HepG2 (cell line): ENCODE data around the gene NR2F6. TPM values are rescaled to one million over a fixed set of nuclear protein-coding genes. Genes with fewer than 3 reads are reported as not detected.

Experiments used
- ATAC-seq: fragments of 200-7000 bp; cut with Tn5 transposase; 3 replicates; pipeline ENCODE4 v1.9.1; 2020; ENCODE audit warnings: mild to moderate bottlenecking, moderate library complexity
- BruUV-seq: library from RNA; stranded (reverse); fragments of 400-500 nt; replicated peaks from 2 replicates; lab custom pipeline; 2021; lab: Mats Ljungman, UMichigan
- CTCF ChIA-PET: fragments of 300-600 bp; formaldehyde crosslinking; extraction: SDS; loops from one replicate; lab custom pipeline; 2021; ENCODE audit warnings: low total read pairs, inconsistent platforms, low intra/inter-chr PET ratio; lab: Yijun Ruan, JAX
- POLR2A ChIA-PET: fragments of 350-600 bp; sonication (Branson Sonifier 250); formaldehyde crosslinking; loops from one replicate; lab custom pipeline; 2020; ENCODE audit warnings: antibody characterized with exemption, inconsistent platforms; lab: Yijun Ruan, JAX
- DNase-seq: peaks from one replicate; pipeline ENCODE4 v3.0.0-alpha.2; 2015; ENCODE audit warnings: low spot score
- FAIRE-seq: peaks from 3 replicates; lab custom pipeline; 2011; peaks lifted over from hg19 to GRCh38; lab: Jason Lieb, UNC
- H2AFZ ChIP-seq: one replicate; pipeline ENCODE4 v1.6.1; 2011; ENCODE audit warnings: low read length, inconsistent platforms
- H3K27ac ChIP-seq: fragments of 300-600 bp; 3 replicates; pipeline ENCODE4 v1.8.0; 2011; ENCODE audit warnings: mixed run types, mild to moderate bottlenecking, mixed read lengths, low read length, inconsistent platforms; ENCODE audit not compliant: insufficient read depth; ENCODE audit errors: extremely low read length
- H3K27me3 ChIP-seq, 2 experiments: fragments of 200-600 bp in 1 of 2; 2 replicates in 1 of 2; 3 replicates in 1 of 2; pipeline versions ENCODE4 v1.6.0 to v1.8.0; 2011; ENCODE audit warnings: low read length in 2 of 2, mild to moderate bottlenecking in 2 of 2, moderate library complexity in 2 of 2, inconsistent platforms in 1 of 2; ENCODE audit not compliant: insufficient read depth in 2 of 2, control insufficient read depth in 1 of 2
- H3K36me3 ChIP-seq, 2 experiments: fragments of 200-600 bp in 1 of 2; replicated peaks in 1 of 2; 2 replicates in 1 of 2; 3 replicates in 1 of 2; pipeline versions ENCODE4 v1.5.1 to v1.8.0; 2011; ENCODE audit warnings: low read length in 2 of 2, inconsistent platforms in 1 of 2; ENCODE audit not compliant: insufficient read depth in 2 of 2, control insufficient read depth in 1 of 2
- H3K4me1 ChIP-seq: 2 replicates; pipeline ENCODE4 v1.5.1; 2012; ENCODE audit warnings: low read length, inconsistent platforms; ENCODE audit not compliant: insufficient read depth
- H3K4me2 ChIP-seq: 2 replicates; pipeline ENCODE4 v1.6.0; 2011; ENCODE audit warnings: low read depth, low read length, inconsistent platforms
- H3K4me3 ChIP-seq, 3 experiments: fragments of 200-600 bp in 1 of 3; sonication (generic), shearing (Covaris generic) in 1 of 3; replicated peaks in 1 of 3; 2 replicates each; pipeline ENCODE4 v1.5.1; 2011 to 2016; ENCODE audit warnings: low read length in 3 of 3, inconsistent platforms in 2 of 3, low read depth in 2 of 3, mild to moderate bottlenecking in 2 of 3, control low read depth in 1 of 3, mixed read lengths in 1 of 3; ENCODE audit not compliant: insufficient read depth in 1 of 3
- H3K79me2 ChIP-seq: one replicate; pipeline ENCODE4 v1.6.1; 2011; ENCODE audit warnings: low read length, inconsistent platforms; ENCODE audit not compliant: insufficient read depth
- H3K9ac ChIP-seq: 2 replicates; pipeline ENCODE4 v1.6.0; 2011; ENCODE audit warnings: mild to moderate bottlenecking, low read depth, low read length, inconsistent platforms; ENCODE audit not compliant: insufficient read depth
- H3K9me3 ChIP-seq: 2 replicates; pipeline ENCODE4 v1.5.1; 2012; ENCODE audit warnings: mild to moderate bottlenecking, low read length
- H4K20me1 ChIP-seq: 2 replicates; pipeline ENCODE4 v1.6.0; 2011; ENCODE audit warnings: inconsistent platforms, mild to moderate bottlenecking, low read length, moderate library complexity; ENCODE audit not compliant: insufficient read depth
- GTF3A ChIP-seq: sonication (generic); formaldehyde crosslinking; conservative IDR thresholded peaks from 2 replicates; pipeline ENCODE4 v1.4.0; 2020; ENCODE audit warnings: mild to moderate bottlenecking, missing genetic modification reagents
- HOXA7 ChIP-seq: sonication (generic); formaldehyde crosslinking; IDR thresholded peaks from 2 replicates; pipeline ENCODE4 v1.8.1; 2022; ENCODE audit warnings: mild to moderate bottlenecking, missing genetic modification reagents, moderate library complexity
- IRF2 ChIP-seq: IDR thresholded peaks from 2 replicates; pipeline ENCODE4 v1.6.1; 2018; ENCODE audit warnings: missing genetic modification reagents, missing compliant biosample characterization
- ZNF17 ChIP-seq: sonication (generic); formaldehyde crosslinking; IDR thresholded peaks from 2 replicates; pipeline ENCODE4 v1.5.0; 2020; ENCODE audit warnings: mild to moderate bottlenecking, missing genetic modification reagents
- ZNF619 ChIP-seq: sonication (generic); formaldehyde crosslinking; IDR thresholded peaks from 2 replicates; pipeline ENCODE4 v1.4.0; 2020; ENCODE audit warnings: mild to moderate bottlenecking, missing genetic modification reagents
- WGBS: methylation state at CpG from one replicate; pipeline ENCODE4 v1.1.6; 2017; ENCODE audit warnings: low lambda C conversion rate; 5-methylcytosine and 5-hydroxymethylcytosine counted together
- in situ Hi-C: cut with HindIII; loops from 2 replicates; pipeline ENCODE4 v1.10.0; 2017; ENCODE audit warnings: low pct_unique_long_range_greater_than_20kb; ENCODE audit not compliant: extremely low pct_ligation_motif_present
- intact Hi-C: fragments of 100-400 bp; cut with micrococcal nuclease; formaldehyde crosslinking; loops from one replicate; pipeline ENCODE4 v1.10.0; 2022; ENCODE audit not compliant: unreplicated experiment
- polyA plus RNA-seq, 8 experiments: library from polyadenylated mRNA; depleted of rRNA in 3 of 8; stranded (reverse) in 7 of 8; unstranded in 1 of 8; fragments of >200 nt; fragmentation: Illumina TruSeq in 4 of 8; extraction: Trizol in 4 of 8; gene quantifications; 2 replicates each; pipeline versions ENCODE4 v1.2.1 to v1.2.3, GENCODE V29; 2011 to 2016; ENCODE audit warnings: low read depth in 4 of 8, missing spikeins in 1 of 8, mixed read lengths in 1 of 8; ENCODE audit not compliant: insufficient read depth in 1 of 8
- total RNA-seq, 5 experiments: library from RNA; depleted of rRNA; stranded (reverse); fragments of >200 nt; fragmentation: Illumina TruSeq; extraction: Trizol; gene quantifications; 2 replicates each; pipeline ENCODE4 v1.2.3, GENCODE V29; 2016; ENCODE audit warnings: low read depth in 1 of 5
- TF ChIP-seq, protein P1 (sequence below): sonication (generic); formaldehyde crosslinking; IDR thresholded peaks from 2 replicates; pipeline ENCODE4 v1.5.0; 2020; ENCODE audit warnings: mild to moderate bottlenecking, missing genetic modification reagents
- TF ChIP-seq, protein P2 (sequence below): sonication (generic); formaldehyde crosslinking; IDR thresholded peaks from 2 replicates; pipeline ENCODE4 v1.8.1; 2023; ENCODE audit warnings: mild to moderate bottlenecking, missing genetic modification reagents
- TF ChIP-seq, protein P3 (sequence below): sonication (generic); formaldehyde crosslinking; IDR thresholded peaks from 2 replicates; pipeline ENCODE4 v1.4.0; 2020; ENCODE audit warnings: missing genetic modification reagents

Gene NR2F6
- total and polyA plus RNA-seq, 2 of the 13 experiments (the other 11 are each of a cell fraction or from before 2014, with no cell fraction given), result 30.9 to 72.4 TPM

DNA sequence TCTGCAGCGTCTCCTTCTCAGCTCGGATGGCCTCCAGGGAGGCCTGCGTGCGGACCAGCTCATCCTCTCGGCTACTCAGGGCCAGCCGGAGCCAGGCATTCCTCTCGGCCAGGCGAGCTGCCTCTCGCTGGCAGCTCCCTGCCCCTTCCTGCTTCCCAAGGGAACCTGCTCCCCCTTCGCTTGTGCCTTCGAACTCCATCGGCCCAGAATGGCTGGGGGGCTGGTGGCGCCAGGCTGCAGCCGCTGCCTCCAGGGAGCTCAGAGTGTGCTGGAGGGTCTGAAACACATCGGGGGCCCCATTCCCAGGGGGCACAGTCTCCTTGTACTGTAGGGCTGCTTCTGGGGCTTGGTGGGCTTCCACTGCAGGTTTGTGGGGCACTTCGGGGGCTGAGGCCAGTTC, 16.8 kb upstream of the NR2F6 start:
- FAIRE-seq (no peak), DNase-seq (no peak), ATAC-seq (no peak)
- TF ChIP-seq, protein P1, sequence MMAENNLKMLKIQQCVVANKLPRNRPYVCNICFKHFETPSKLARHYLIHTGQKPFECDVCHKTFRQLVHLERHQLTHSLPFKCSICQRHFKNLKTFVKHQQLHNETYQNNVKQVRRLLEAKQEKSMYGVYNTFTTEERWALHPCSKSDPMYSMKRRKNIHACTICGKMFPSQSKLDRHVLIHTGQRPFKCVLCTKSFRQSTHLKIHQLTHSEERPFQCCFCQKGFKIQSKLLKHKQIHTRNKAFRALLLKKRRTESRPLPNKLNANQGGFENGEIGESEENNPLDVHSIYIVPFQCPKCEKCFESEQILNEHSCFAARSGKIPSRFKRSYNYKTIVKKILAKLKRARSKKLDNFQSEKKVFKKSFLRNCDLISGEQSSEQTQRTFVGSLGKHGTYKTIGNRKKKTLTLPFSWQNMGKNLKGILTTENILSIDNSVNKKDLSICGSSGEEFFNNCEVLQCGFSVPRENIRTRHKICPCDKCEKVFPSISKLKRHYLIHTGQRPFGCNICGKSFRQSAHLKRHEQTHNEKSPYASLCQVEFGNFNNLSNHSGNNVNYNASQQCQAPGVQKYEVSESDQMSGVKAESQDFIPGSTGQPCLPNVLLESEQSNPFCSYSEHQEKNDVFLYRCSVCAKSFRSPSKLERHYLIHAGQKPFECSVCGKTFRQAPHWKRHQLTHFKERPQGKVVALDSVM, result peak; percentile 38; the same call in 1 of the 2 replicates
- TF ChIP-seq IRF2 (CRISPR knock-in tag) (no peak), ZNF619 (CRISPR knock-in tag) (no peak), HOXA7 (CRISPR knock-in tag) (no peak), ZNF17 (CRISPR knock-in tag) (no peak), GTF3A (CRISPR knock-in tag) (no peak)
- TF ChIP-seq, protein P2, sequence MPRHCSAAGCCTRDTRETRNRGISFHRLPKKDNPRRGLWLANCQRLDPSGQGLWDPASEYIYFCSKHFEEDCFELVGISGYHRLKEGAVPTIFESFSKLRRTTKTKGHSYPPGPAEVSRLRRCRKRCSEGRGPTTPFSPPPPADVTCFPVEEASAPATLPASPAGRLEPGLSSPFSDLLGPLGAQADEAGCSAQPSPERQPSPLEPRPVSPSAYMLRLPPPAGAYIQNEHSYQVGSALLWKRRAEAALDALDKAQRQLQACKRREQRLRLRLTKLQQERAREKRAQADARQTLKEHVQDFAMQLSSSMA (CRISPR knock-in tag), result no peak
- TF ChIP-seq, protein P3, sequence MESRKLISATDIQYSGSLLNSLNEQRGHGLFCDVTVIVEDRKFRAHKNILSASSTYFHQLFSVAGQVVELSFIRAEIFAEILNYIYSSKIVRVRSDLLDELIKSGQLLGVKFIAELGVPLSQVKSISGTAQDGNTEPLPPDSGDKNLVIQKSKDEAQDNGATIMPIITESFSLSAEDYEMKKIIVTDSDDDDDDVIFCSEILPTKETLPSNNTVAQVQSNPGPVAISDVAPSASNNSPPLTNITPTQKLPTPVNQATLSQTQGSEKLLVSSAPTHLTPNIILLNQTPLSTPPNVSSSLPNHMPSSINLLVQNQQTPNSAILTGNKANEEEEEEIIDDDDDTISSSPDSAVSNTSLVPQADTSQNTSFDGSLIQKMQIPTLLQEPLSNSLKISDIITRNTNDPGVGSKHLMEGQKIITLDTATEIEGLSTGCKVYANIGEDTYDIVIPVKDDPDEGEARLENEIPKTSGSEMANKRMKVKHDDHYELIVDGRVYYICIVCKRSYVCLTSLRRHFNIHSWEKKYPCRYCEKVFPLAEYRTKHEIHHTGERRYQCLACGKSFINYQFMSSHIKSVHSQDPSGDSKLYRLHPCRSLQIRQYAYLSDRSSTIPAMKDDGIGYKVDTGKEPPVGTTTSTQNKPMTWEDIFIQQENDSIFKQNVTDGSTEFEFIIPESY, result peak; percentile 44; the same call in 1 of the 2 replicates
- no peaks in the 10 kb centered on the region for H4K20me1 ChIP-seq
- in situ Hi-C loops, result no loop called here
- intact Hi-C loops, result no loop called here
- H3K4me3 ChIP-seq, result no peak overlapping the region
- WGBS, result 56% methylated on average over 14 of the region's 16 CpGs
- no peaks in the 10 kb centered on the region for H3K36me3 ChIP-seq
- H3K4me2 ChIP-seq, result peak overlapping the region; percentile 12; the same call in 1 of the 2 replicates
- peaks cover 2% of the 10 kb centered on the region for H3K79me2 ChIP-seq
- ChIA-PET POLR2A (interaction anchor here (1.6 to 3.4 kb wide), 3 partner anchors 15 to 47 kb away, joined by 4 to 13 read pairs (median 9); partner anchors contain the start of gene USE1), CTCF (no interaction called here)
- H3K4me1 ChIP-seq, result peaks cover 56% of the 10 kb centered on the region
- BruUV-seq, result no TSS peak
- H3K27ac ChIP-seq, result no peak overlapping the region
- H2AFZ ChIP-seq, result no peak overlapping the region
- H3K27me3 ChIP-seq, result peaks cover 0 to under 1% of the 10 kb centered on the region in 2 experiments; a peak in 2 of 5 replicates
- H3K9me3 ChIP-seq, result no peaks in the 10 kb centered on the region
- no peak overlapping the region for H3K9ac ChIP-seq
